Tibial nerve (tissue), 3 donors: Measurements from ENCODE around the gene H2BW1.

Experiments
- POLR2A ChIP-seq, 2 donors: fragments of 450-650 bp; IDR thresholded peaks; one replicate each; pipeline ENCODE4 v1.6.1; 2017; ENCODE audit warnings: antibody characterized with exemption in 2 of 2, mild to moderate bottlenecking in 2 of 2, moderate library complexity in 2 of 2
- TF ChIP-seq, protein P1 (sequence below), 5 experiments: fragments of 200-600 bp in 3 of 5; fragments of 450-650 bp in 2 of 5; sonication (generic) in 3 of 5; IDR thresholded peaks; one replicate each; pipeline ENCODE4 v1.5.1; 2016 to 2019; ENCODE audit warnings: antibody characterized with exemption in 5 of 5, mild to moderate bottlenecking in 3 of 5, moderate library complexity in 2 of 5

DNA sequence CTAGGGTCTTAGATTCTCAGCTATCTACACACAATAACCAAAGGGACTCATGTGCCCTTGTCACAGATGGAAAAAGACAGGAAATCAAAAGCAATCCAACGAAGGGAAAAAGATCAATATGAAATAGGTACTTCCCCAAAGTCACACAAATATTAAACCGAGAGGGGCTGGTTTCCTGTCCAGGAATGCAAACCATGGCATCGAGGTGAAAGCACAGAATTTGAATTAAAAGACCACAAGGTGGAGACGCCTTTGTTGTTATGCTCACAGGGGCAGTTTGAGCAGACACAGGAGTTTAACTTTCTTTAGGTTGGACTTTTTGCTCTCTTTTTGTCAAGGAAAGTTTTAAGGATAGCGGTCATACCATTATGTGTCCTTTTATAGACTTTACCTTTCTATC is 14.3 kb downstream of the H2BW1 start:
- TF ChIP-seq, protein P1, sequence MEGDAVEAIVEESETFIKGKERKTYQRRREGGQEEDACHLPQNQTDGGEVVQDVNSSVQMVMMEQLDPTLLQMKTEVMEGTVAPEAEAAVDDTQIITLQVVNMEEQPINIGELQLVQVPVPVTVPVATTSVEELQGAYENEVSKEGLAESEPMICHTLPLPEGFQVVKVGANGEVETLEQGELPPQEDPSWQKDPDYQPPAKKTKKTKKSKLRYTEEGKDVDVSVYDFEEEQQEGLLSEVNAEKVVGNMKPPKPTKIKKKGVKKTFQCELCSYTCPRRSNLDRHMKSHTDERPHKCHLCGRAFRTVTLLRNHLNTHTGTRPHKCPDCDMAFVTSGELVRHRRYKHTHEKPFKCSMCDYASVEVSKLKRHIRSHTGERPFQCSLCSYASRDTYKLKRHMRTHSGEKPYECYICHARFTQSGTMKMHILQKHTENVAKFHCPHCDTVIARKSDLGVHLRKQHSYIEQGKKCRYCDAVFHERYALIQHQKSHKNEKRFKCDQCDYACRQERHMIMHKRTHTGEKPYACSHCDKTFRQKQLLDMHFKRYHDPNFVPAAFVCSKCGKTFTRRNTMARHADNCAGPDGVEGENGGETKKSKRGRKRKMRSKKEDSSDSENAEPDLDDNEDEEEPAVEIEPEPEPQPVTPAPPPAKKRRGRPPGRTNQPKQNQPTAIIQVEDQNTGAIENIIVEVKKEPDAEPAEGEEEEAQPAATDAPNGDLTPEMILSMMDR (IDR thresholded peaks at IDR 0.05): no peak
- no peak for TF ChIP-seq POLR2A (IDR thresholded peaks at IDR 0.05)
